H9 (cell line): ENCODE data around the gene USP26. TPM values are rescaled to one million over a fixed set of nuclear protein-coding genes. Genes with fewer than 3 reads are reported as not detected.
"Not testable (repeated sequence)": the region's sequence is repeated elsewhere in the genome, so short reads cannot be mapped to it uniquely, and the experiment has no call there.

ENCODE experiments used
- DNase-seq: peaks from one replicate; pipeline ENCODE4 v3.0.0-alpha.2; 2017
- H2AFZ ChIP-seq: one replicate; pipeline ENCODE4 v1.6.1; 2013; ENCODE audit warnings: mild to moderate bottlenecking, low read length, control low read depth, moderate library complexity
- H2AK5ac ChIP-seq: 2 replicates; pipeline ENCODE4 v1.6.1; 2013; ENCODE audit warnings: low read length, control low read depth, mixed read lengths; ENCODE audit not compliant: insufficient read length
- H2BK120ac ChIP-seq: one replicate; pipeline ENCODE4 v1.6.1; 2013; ENCODE audit warnings: low read depth, mild to moderate bottlenecking, low read length, control low read depth, inconsistent platforms; ENCODE audit not compliant: poor library complexity, severe bottlenecking
- H2BK12ac ChIP-seq: 2 replicates; pipeline ENCODE4 v1.6.1; 2013; ENCODE audit warnings: low read length, control low read depth, mixed read lengths, low read depth; ENCODE audit not compliant: insufficient read length
- H2BK15ac ChIP-seq: 2 replicates; pipeline ENCODE4 v1.6.1; 2013; ENCODE audit warnings: low read depth, low read length, control low read depth
- H2BK20ac ChIP-seq: one replicate; pipeline ENCODE4 v1.6.1; 2013; ENCODE audit warnings: low read depth, mild to moderate bottlenecking, low read length, control low read depth, inconsistent platforms; ENCODE audit not compliant: poor library complexity, severe bottlenecking
- H2BK5ac ChIP-seq: 2 replicates; pipeline ENCODE4 v1.6.1; 2013; ENCODE audit warnings: low read length, control low read depth, mixed read lengths; ENCODE audit not compliant: insufficient read length
- H3K14ac ChIP-seq: 2 replicates; pipeline ENCODE4 v1.6.1; 2013; ENCODE audit warnings: low read length, control low read depth; ENCODE audit not compliant: insufficient read depth
- H3K18ac ChIP-seq: 2 replicates; pipeline ENCODE4 v1.6.1; 2013; ENCODE audit warnings: low read depth, mild to moderate bottlenecking, mixed read lengths, low read length, control low read depth; ENCODE audit not compliant: insufficient read length
- H3K23ac ChIP-seq: 2 replicates; pipeline ENCODE4 v1.6.1; 2013; ENCODE audit warnings: low read length, control low read depth, mixed read lengths, low read depth; ENCODE audit not compliant: insufficient read length
- H3K23me2 ChIP-seq: 2 replicates; pipeline ENCODE4 v1.6.1; 2013; ENCODE audit warnings: low read depth, mild to moderate bottlenecking, mixed read lengths, low read length, control low read depth; ENCODE audit not compliant: insufficient read length, poor library complexity, severe bottlenecking
- H3K27ac ChIP-seq: 2 replicates; pipeline ENCODE4 v1.5.1; 2013; ENCODE audit warnings: low read length, control low read depth, mixed read lengths, low read depth; ENCODE audit not compliant: insufficient read length
- H3K27me3 ChIP-seq: 2 replicates; pipeline ENCODE4 v1.6.1; 2013; ENCODE audit warnings: low read length, control low read depth, inconsistent platforms; ENCODE audit not compliant: insufficient read depth
- H3K4ac ChIP-seq: 2 replicates; pipeline ENCODE4 v1.6.1; 2013; ENCODE audit warnings: low read depth, mild to moderate bottlenecking, control low read depth, inconsistent platforms, low read length, moderate library complexity
- H3K4me1 ChIP-seq: 2 replicates; pipeline ENCODE4 v1.6.1; 2013; ENCODE audit warnings: low read length, control low read depth, inconsistent platforms; ENCODE audit not compliant: insufficient read depth
- H3K4me2 ChIP-seq: 2 replicates; pipeline ENCODE4 v1.6.1; 2013; ENCODE audit warnings: low read length, control low read depth, mixed read lengths; ENCODE audit not compliant: insufficient read length, insufficient read depth
- H3K56ac ChIP-seq: 2 replicates; pipeline ENCODE4 v1.6.1; 2013; ENCODE audit warnings: low read depth, mild to moderate bottlenecking, mixed read lengths, low read length, control low read depth; ENCODE audit not compliant: insufficient read length
- H3K79me1 ChIP-seq: 2 replicates; pipeline ENCODE4 v1.6.1; 2013; ENCODE audit warnings: low read depth, mild to moderate bottlenecking, moderate library complexity, low read length, control low read depth, inconsistent platforms; ENCODE audit not compliant: insufficient read depth, poor library complexity, severe bottlenecking
- H3K79me2 ChIP-seq: 2 replicates; pipeline ENCODE4 v1.6.1; 2013; ENCODE audit warnings: low read length, control low read depth, inconsistent platforms; ENCODE audit not compliant: insufficient read depth
- H3K9ac ChIP-seq: 2 replicates; pipeline ENCODE4 v1.6.1; 2013; ENCODE audit warnings: low read length, control low read depth, mixed read lengths; ENCODE audit not compliant: insufficient read length; ENCODE audit errors: extremely low read depth
- H3K9me3 ChIP-seq: one replicate; pipeline ENCODE4 v1.6.1; 2013; ENCODE audit warnings: low read depth, low read length, inconsistent platforms; ENCODE audit not compliant: control insufficient read depth
- H3T11ph ChIP-seq: one replicate; pipeline ENCODE4 v1.6.1; 2013; ENCODE audit warnings: mild to moderate bottlenecking, low read length, control low read depth, inconsistent platforms
- H4K20me1 ChIP-seq: one replicate; pipeline ENCODE4 v1.6.1; 2013; ENCODE audit not compliant: control insufficient read depth, insufficient read length, insufficient read depth
- H4K5ac ChIP-seq: 2 replicates; pipeline ENCODE4 v1.6.1; 2013; ENCODE audit warnings: low read depth, mild to moderate bottlenecking, mixed read lengths, low read length, control low read depth; ENCODE audit not compliant: insufficient read length
- H4K8ac ChIP-seq: replicated peaks from 2 replicates; pipeline ENCODE4 v1.6.1; 2013; ENCODE audit warnings: low read length, control low read depth, mixed read lengths, low read depth; ENCODE audit not compliant: insufficient read length
- H4K91ac ChIP-seq: 2 replicates; pipeline ENCODE4 v1.6.1; 2013; ENCODE audit warnings: low read depth, mild to moderate bottlenecking, moderate library complexity, mixed read lengths, low read length, control low read depth; ENCODE audit not compliant: insufficient read length
- H3K27ac Mint-ChIP-seq, 3 experiments: 2 replicates in 2 of 3; 3 replicates in 1 of 3; pipeline ENCODE4 v1.8.0; 2020 to 2021; ENCODE audit warnings: mixed read lengths in 3 of 3, mild to moderate bottlenecking in 1 of 3, moderate library complexity in 1 of 3
- H3K27me3 Mint-ChIP-seq: 2 replicates; pipeline ENCODE4 v1.8.0; 2021; ENCODE audit warnings: low read depth, mild to moderate bottlenecking, moderate library complexity, mixed read lengths
- H3K36me3 Mint-ChIP-seq, 3 experiments: 2 replicates in 2 of 3; 3 replicates in 1 of 3; pipeline ENCODE4 v1.8.0; 2020 to 2021; ENCODE audit warnings: low read depth in 3 of 3, mixed read lengths in 3 of 3; ENCODE audit not compliant: insufficient read depth in 1 of 3
- H3K4me1 Mint-ChIP-seq, 2 experiments: 2 replicates each; pipeline ENCODE4 v1.8.0; 2020; ENCODE audit warnings: mixed read lengths in 2 of 2
- H3K4me3 Mint-ChIP-seq, 2 experiments: 2 replicates in 1 of 2; 3 replicates in 1 of 2; pipeline ENCODE4 v1.8.0; 2020 to 2021; ENCODE audit warnings: mild to moderate bottlenecking in 2 of 2, mixed read lengths in 2 of 2, moderate library complexity in 1 of 2
- H3K9me3 Mint-ChIP-seq, 2 experiments: 2 replicates in 1 of 2; 3 replicates in 1 of 2; pipeline ENCODE4 v1.8.0; 2020; ENCODE audit warnings: mild to moderate bottlenecking in 2 of 2, mixed read lengths in 2 of 2, moderate library complexity in 1 of 2
- WGBS: extraction: QIAGEN DNeasy Blood & Tissue Kit; methylation state at CpG from one replicate; pipeline ENCODE4 v1.1.7; 2013; ENCODE audit warnings: missing lambda C conversion rate, low lambda C conversion rate, mixed read lengths; ENCODE audit not compliant: insufficient read length; ENCODE audit errors: extremely low coverage; 5-methylcytosine and 5-hydroxymethylcytosine counted together
- total RNA-seq: library from RNA; stranded (reverse); gene quantifications from 2 replicates; pipeline ENCODE4 v1.2.1, GENCODE V29; 2021
- TF ChIP-seq, protein P1 (sequence below): fragments of 200-600 bp; sonication (generic); conservative IDR thresholded peaks from 3 replicates; pipeline ENCODE4 v1.8.0; 2021; ENCODE audit warnings: antibody characterized with exemption, mild to moderate bottlenecking

Gene USP26
- total RNA-seq, 1 experiment from 2014 or later = not detected

DNA sequence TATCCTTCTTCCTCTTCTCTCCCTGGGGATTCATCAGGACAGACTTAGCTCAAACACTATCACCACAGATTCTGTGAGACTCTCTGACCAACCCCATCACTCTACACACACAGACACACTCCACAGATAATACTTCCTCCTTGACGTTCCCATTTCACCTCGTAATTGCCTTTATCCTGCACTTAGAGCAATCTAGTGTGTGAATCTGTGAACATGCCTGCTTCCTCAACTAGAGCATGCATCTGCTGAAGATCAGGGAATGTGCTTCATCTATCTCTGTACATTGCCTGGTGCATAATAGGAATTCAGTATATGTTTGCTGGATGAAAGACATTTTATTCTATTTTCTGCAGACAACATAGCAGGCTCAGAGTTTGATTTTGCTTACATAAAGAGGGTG is 113.4 kb downstream of the USP26 start:
- H2AFZ ChIP-seq = no peak overlapping the region

DNA sequence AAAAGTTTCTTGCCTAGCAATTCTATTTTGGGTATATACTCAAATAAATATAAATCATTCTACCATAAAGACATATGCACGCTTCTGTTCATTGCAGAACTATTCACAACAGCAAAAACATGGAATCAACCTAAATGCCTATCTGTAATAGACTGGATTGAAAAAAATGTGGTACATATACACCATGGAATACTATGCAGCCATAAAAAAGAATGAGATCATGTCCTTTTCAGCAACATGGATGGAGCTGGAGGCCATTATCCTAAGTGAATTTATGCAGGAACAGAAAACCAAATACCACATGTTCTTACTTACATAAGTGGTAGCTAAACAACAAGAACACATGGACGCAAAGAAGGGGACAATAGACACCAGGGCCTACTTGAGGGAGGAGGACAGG is 116.9 kb downstream of the USP26 start:
- H4K5ac ChIP-seq, H3K4me3 Mint-ChIP-seq, H2AK5ac ChIP-seq, H3K56ac ChIP-seq, H3K79me1 ChIP-seq, H3K23me2 ChIP-seq, H2BK15ac ChIP-seq, H3K4me1 ChIP-seq, H4K8ac ChIP-seq, H2BK120ac ChIP-seq, H2AFZ ChIP-seq, H3K27ac Mint-ChIP-seq, H3K36me3 Mint-ChIP-seq, H3K27me3 ChIP-seq, DNase-seq, H3K4ac ChIP-seq, H3K4me2 ChIP-seq, H3K9me3 Mint-ChIP-seq, H3K27ac ChIP-seq, H4K20me1 ChIP-seq, H3K9ac ChIP-seq, H3K9me3 ChIP-seq, H3K27me3 Mint-ChIP-seq, H2BK20ac ChIP-seq, H3K23ac ChIP-seq, H4K91ac ChIP-seq, H3T11ph ChIP-seq, H3K79me2 ChIP-seq, H3K14ac ChIP-seq, H3K18ac ChIP-seq, H2BK5ac ChIP-seq, H2BK12ac ChIP-seq: not testable (repeated sequence)
- WGBS = no CpG with 5 or more reads among the region's 2 CpGs
- H3K4me1 Mint-ChIP-seq = peaks cover 11 to 17% of the 10 kb centered on the region in 2 experiments

More for the DNA sequence above, 113.4 kb downstream of the USP26 start:
- Histone ChIP-seq H3K27me3 (no peaks in the 10 kb centered on the region), H2BK5ac (no peak overlapping the region), H3K9me3 (no peaks in the 10 kb centered on the region), H3K9ac (no peak overlapping the region), H3K23ac (no peak overlapping the region), H3K4ac (no peak overlapping the region), H4K20me1 (no peaks in the 10 kb centered on the region), H3K14ac (no peak overlapping the region), H4K8ac (no peak overlapping the region), H3K23me2 (no peaks in the 10 kb centered on the region), H4K91ac (no peak overlapping the region), H2BK15ac (no peak overlapping the region), H2BK120ac (no peak overlapping the region), H3K27ac (no peak overlapping the region), H3K79me1 (no peaks in the 10 kb centered on the region), H4K5ac (no peak overlapping the region), H2AK5ac (no peak overlapping the region), H3K56ac (no peak overlapping the region), H3K79me2 (no peaks in the 10 kb centered on the region), H2BK12ac (no peak overlapping the region), H3T11ph (no peak overlapping the region), H3K4me1 (no peaks in the 10 kb centered on the region; the same call in 1 of the 2 replicates), H3K4me2 (no peak overlapping the region), H2BK20ac (no peak overlapping the region), H3K18ac (no peak overlapping the region)
- Mint-ChIP-seq H3K27ac (no peak overlapping the region), H3K27me3 (0 out of 2 replicates have a peak, but pooled peaks cover 2% of the 10 kb centered on the region), H3K9me3 (peaks cover 0 to 3% of the 10 kb centered on the region in 2 experiments; a peak in 3 of 5 replicates), H3K36me3 (no peaks in the 10 kb centered on the region), H3K4me3 (no peak overlapping the region), H3K4me1 (peaks cover 12 to 15% of the 10 kb centered on the region in 2 experiments)
- no peak for DNase-seq
- TF ChIP-seq, protein P1, sequence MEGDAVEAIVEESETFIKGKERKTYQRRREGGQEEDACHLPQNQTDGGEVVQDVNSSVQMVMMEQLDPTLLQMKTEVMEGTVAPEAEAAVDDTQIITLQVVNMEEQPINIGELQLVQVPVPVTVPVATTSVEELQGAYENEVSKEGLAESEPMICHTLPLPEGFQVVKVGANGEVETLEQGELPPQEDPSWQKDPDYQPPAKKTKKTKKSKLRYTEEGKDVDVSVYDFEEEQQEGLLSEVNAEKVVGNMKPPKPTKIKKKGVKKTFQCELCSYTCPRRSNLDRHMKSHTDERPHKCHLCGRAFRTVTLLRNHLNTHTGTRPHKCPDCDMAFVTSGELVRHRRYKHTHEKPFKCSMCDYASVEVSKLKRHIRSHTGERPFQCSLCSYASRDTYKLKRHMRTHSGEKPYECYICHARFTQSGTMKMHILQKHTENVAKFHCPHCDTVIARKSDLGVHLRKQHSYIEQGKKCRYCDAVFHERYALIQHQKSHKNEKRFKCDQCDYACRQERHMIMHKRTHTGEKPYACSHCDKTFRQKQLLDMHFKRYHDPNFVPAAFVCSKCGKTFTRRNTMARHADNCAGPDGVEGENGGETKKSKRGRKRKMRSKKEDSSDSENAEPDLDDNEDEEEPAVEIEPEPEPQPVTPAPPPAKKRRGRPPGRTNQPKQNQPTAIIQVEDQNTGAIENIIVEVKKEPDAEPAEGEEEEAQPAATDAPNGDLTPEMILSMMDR = no peak
- no CpG with 5 or more reads among the region's 2 CpGs for WGBS
